ENCODE measurements around the gene IL17B.

The IL17B gene

GRCh38 chr5:149409268-149409948 lies 30.3 kb upstream of the IL17B start:
- no peaks in the 10 kb centered on the region for H3K36me3 ChIP-seq (ENCODE audit: insufficient read depth)
- H3K4me2 ChIP-seq: no peak overlapping the region
- no peaks in the 10 kb centered on the region for H3K79me2 ChIP-seq (ENCODE audit: insufficient read depth, low read depth)
- H3K4me3 ChIP-seq (IDR thresholded peaks at IDR 0.05; ENCODE audit: insufficient read depth, low read depth, low read length): no peak overlapping the region
- no peaks in the 10 kb centered on the region for H3K27me3 ChIP-seq (ENCODE audit: insufficient read depth, low read depth)
- H3K27ac ChIP-seq: no peak overlapping the region
- H4K20me1 ChIP-seq (ENCODE audit: insufficient read depth): no peaks in the 10 kb centered on the region
- no peak overlapping the region for H2AFZ ChIP-seq (ENCODE audit: low read depth)
- no peak overlapping the region for H3K9ac ChIP-seq
- no peak for TF ChIP-seq CTCF (conservative IDR thresholded peaks at IDR 0.05; ENCODE audit: low read depth, low read length)
- H3K4me1 ChIP-seq (ENCODE audit: low read depth, poor library complexity, severe bottlenecking): no peaks in the 10 kb centered on the region

- Histone ChIP-seq H3K4me3 (IDR thresholded peaks at IDR 0.05; ENCODE audit: insufficient read depth, low read depth, low read length) (no peak overlapping the region), H3K36me3 (ENCODE audit: insufficient read depth) (no peaks in the 10 kb centered on the region), H3K27me3 (ENCODE audit: insufficient read depth, low read depth) (no peaks in the 10 kb centered on the region), H2AFZ (ENCODE audit: low read depth) (no peak overlapping the region), H3K4me1 (ENCODE audit: low read depth, poor library complexity, severe bottlenecking) (no peaks in the 10 kb centered on the region), H3K4me2 (no peak overlapping the region), H3K79me2 (ENCODE audit: insufficient read depth, low read depth) (no peaks in the 10 kb centered on the region), H3K9ac (no peak overlapping the region), H3K27ac (no peak overlapping the region), H4K20me1 (ENCODE audit: insufficient read depth) (no peaks in the 10 kb centered on the region)
- TF ChIP-seq CTCF (conservative IDR thresholded peaks at IDR 0.05; ENCODE audit: low read depth, low read length): no peak
Observed at GRCh38 chr5:149408252-149409099, 29.4 kb upstream of the IL17B start.

- no peak overlapping the region for H2AFZ ChIP-seq (ENCODE audit: low read depth)
- no peak overlapping the region for H3K4me2 ChIP-seq
- no peak overlapping the region for H3K9ac ChIP-seq
- H3K27ac ChIP-seq: no peak overlapping the region
- no peaks in the 10 kb centered on the region for H3K4me1 ChIP-seq (ENCODE audit: low read depth, poor library complexity, severe bottlenecking)
- no peak overlapping the region for H3K4me3 ChIP-seq (IDR thresholded peaks at IDR 0.05; ENCODE audit: insufficient read depth, low read depth, low read length)
- H3K36me3 ChIP-seq (ENCODE audit: insufficient read depth): no peaks in the 10 kb centered on the region
- TF ChIP-seq CTCF (conservative IDR thresholded peaks at IDR 0.05; ENCODE audit: low read depth, low read length): no peak
- H3K79me2 ChIP-seq (ENCODE audit: insufficient read depth, low read depth): no peaks in the 10 kb centered on the region
- H4K20me1 ChIP-seq (ENCODE audit: insufficient read depth): no peaks in the 10 kb centered on the region
- H3K27me3 ChIP-seq (ENCODE audit: insufficient read depth, low read depth): no peaks in the 10 kb centered on the region
Observed at GRCh38 chr5:149407323-149408251, 28.5 kb upstream of the IL17B start.

- Histone ChIP-seq H3K4me2 (no peak overlapping the region), H3K4me1 (ENCODE audit: low read depth, poor library complexity, severe bottlenecking) (no peaks in the 10 kb centered on the region), H2AFZ (ENCODE audit: low read depth) (no peak overlapping the region), H3K27me3 (ENCODE audit: insufficient read depth, low read depth) (no peaks in the 10 kb centered on the region), H3K4me3 (IDR thresholded peaks at IDR 0.05; ENCODE audit: insufficient read depth, low read depth, low read length) (no peak overlapping the region), H3K79me2 (ENCODE audit: insufficient read depth, low read depth) (no peaks in the 10 kb centered on the region), H3K36me3 (ENCODE audit: insufficient read depth) (no peaks in the 10 kb centered on the region), H3K27ac (no peak overlapping the region), H3K9ac (no peak overlapping the region), H4K20me1 (ENCODE audit: insufficient read depth) (no peaks in the 10 kb centered on the region)
- TF ChIP-seq CTCF (conservative IDR thresholded peaks at IDR 0.05; ENCODE audit: low read depth, low read length): no peak
Observed at GRCh38 chr5:149406979-149407306, 27.9 kb upstream of the IL17B start.
